GM10266 (cell line): ENCODE results near the gene NPSR1.

Source experiments
- DNase-seq: peaks from one replicate; pipeline ENCODE4 v3.0.0; 2012; ENCODE audit errors: extremely low spot score
- CTCF ChIP-seq: IDR thresholded peaks from 2 replicates; pipeline ENCODE4 v1.5.1; 2012; ENCODE audit warnings: mild to moderate bottlenecking, low read depth; ENCODE audit not compliant: control insufficient read depth, insufficient read depth; ENCODE audit errors: missing control alignments

NPSR1 gene

GRCh38 chr7:34837316-34837715 is 179.3 kb downstream of the NPSR1 start:
- no peak for DNase-seq
- TF ChIP-seq CTCF, result no peak

GRCh38 chr7:34837801-34838201 is 179.8 kb downstream of the NPSR1 start:
- no peak for DNase-seq

GRCh38 chr7:34838329-34838728 is 180.3 kb downstream of the NPSR1 start:
- DNase-seq, result no peak
- TF ChIP-seq CTCF, result no peak

More at GRCh38 chr7:34837801-34838201, 179.8 kb downstream of the NPSR1 start:
- TF ChIP-seq CTCF, result no peak

GRCh38 chr7:34839645-34840044 is 181.6 kb downstream of the NPSR1 start:
- TF ChIP-seq CTCF, result no peak
- no peak for DNase-seq

GRCh38 chr7:34840176-34840785 is 182.3 kb downstream of the NPSR1 start:
- no peak for DNase-seq
- TF ChIP-seq CTCF, result no peak

GRCh38 chr7:34841326-34841725 is 183.3 kb downstream of the NPSR1 start:
- no peak for DNase-seq

More at GRCh38 chr7:34841326-34841725, 183.3 kb downstream of the NPSR1 start:
- no peak for TF ChIP-seq CTCF
